T-helper 17 cell (primary cell): ENCODE data around the gene TUBB2A. TPM values are rescaled to one million over a fixed set of nuclear protein-coding genes. Genes with fewer than 3 reads are reported as not detected.

Experiments
- ATAC-seq: fragments of 150-1000 bp; cut with Tn5 transposase; 2 replicates; pipeline ENCODE4 v1.10.0; 2021; ENCODE audit warnings: mild to moderate bottlenecking, moderate library complexity
- DNase-seq, 3 donors: peaks; one replicate each; pipeline versions ENCODE4 v3.0.0 to v3.0.0-alpha.2; 2020 to 2021
- H3K9me3 ChIP-seq: one replicate; pipeline ENCODE4 v1.7.0; 2013; ENCODE audit warnings: low read length, mild to moderate bottlenecking; ENCODE audit not compliant: control insufficient read depth, poor library complexity, severe bottlenecking
- H3K27ac Mint-ChIP-seq: one replicate; pipeline ENCODE4 v1.8.0; 2022; ENCODE audit warnings: mild to moderate bottlenecking, moderate library complexity, mixed read lengths
- H3K27me3 Mint-ChIP-seq: one replicate; pipeline ENCODE4 v1.8.0; 2022; ENCODE audit warnings: mixed read lengths
- H3K36me3 Mint-ChIP-seq: one replicate; pipeline ENCODE4 v1.8.0; 2022; ENCODE audit warnings: low read depth, mixed read lengths
- H3K4me1 Mint-ChIP-seq: one replicate; pipeline ENCODE4 v1.8.0; 2022; ENCODE audit warnings: mild to moderate bottlenecking, mixed read lengths
- H3K4me3 Mint-ChIP-seq: one replicate; pipeline ENCODE4 v1.8.0; 2022; ENCODE audit warnings: mild to moderate bottlenecking, moderate library complexity, mixed read lengths
- total RNA-seq, 4 donors: library from RNA in 2 of 4; stranded (reverse) in 2 of 4; gene quantifications; one replicate each; pipeline ENCODE4 v1.2.3 and lab custom pipeline; 2022 to 2026

Gene TUBB2A
- total RNA-seq, 2 donors from 2014 or later = 51.6 to 74.8 TPM

- H3K27ac Mint-ChIP-seq = peak within 1 kb of the TSS; percentile 62
- peak; percentile 93 for ATAC-seq
- DNase-seq = peak; percentile 100
- peak within 1 kb of the TSS; percentile 91 for H3K4me3 Mint-ChIP-seq
- no peaks in the 10 kb centered on the region for H3K36me3 Mint-ChIP-seq
- H3K27me3 Mint-ChIP-seq = no peaks in the 10 kb centered on the region
- H3K4me1 Mint-ChIP-seq = peaks cover 14% of the 10 kb centered on the region
- no peaks in the 10 kb centered on the region for H3K9me3 ChIP-seq
Measured at GRCh38 chr6:3118353-3119039, 38.8 kb downstream of the TUBB2A start, which contains the start of gene BPHL. TSS of gene BPHL (plus strand) at chr6:3118711. CDS start at chr6:3118741, 30 bp downstream.

- H3K27ac Mint-ChIP-seq = peak overlapping the region; percentile 62
- no peaks in the 10 kb centered on the region for H3K27me3 Mint-ChIP-seq
- no peaks in the 10 kb centered on the region for H3K36me3 Mint-ChIP-seq
- ATAC-seq (no peak), DNase-seq (no peak)
- no peaks in the 10 kb centered on the region for H3K9me3 ChIP-seq
- H3K4me3 Mint-ChIP-seq = peak overlapping the region; percentile 91
- H3K4me1 Mint-ChIP-seq = peaks cover 14% of the 10 kb centered on the region
Measured at GRCh38 chr6:3117912-3118352, 39.4 kb downstream of the TUBB2A start.

- DNase-seq = no peak
- H3K36me3 Mint-ChIP-seq = peaks cover 7% of the 10 kb centered on the region
- H3K27me3 Mint-ChIP-seq = no peaks in the 10 kb centered on the region
- H3K4me1 Mint-ChIP-seq = peaks cover 19% of the 10 kb centered on the region
- no peak overlapping the region for H3K27ac Mint-ChIP-seq
- H3K9me3 ChIP-seq = no peaks in the 10 kb centered on the region
- no peak for ATAC-seq
- no peak overlapping the region for H3K4me3 Mint-ChIP-seq
Measured at GRCh38 chr6:3114377-3114776, 43.0 kb downstream of the TUBB2A start.

GRCh38 chr6:3109761-3110160 is 47.6 kb downstream of the TUBB2A start:
- peaks cover 15% of the 10 kb centered on the region for H3K36me3 Mint-ChIP-seq
- DNase-seq (no peak), ATAC-seq (no peak)
- H3K27ac Mint-ChIP-seq = peak overlapping the region; percentile 92
- H3K9me3 ChIP-seq = no peaks in the 10 kb centered on the region
- H3K27me3 Mint-ChIP-seq = no peaks in the 10 kb centered on the region
- H3K4me3 Mint-ChIP-seq = no peak overlapping the region
- peaks cover 17% of the 10 kb centered on the region for H3K4me1 Mint-ChIP-seq

GRCh38 chr6:3108746-3109414 is 48.5 kb downstream of the TUBB2A start:
- no peak overlapping the region for H3K4me3 Mint-ChIP-seq
- H3K36me3 Mint-ChIP-seq = peaks cover 22% of the 10 kb centered on the region
- ATAC-seq = no peak

More at GRCh38 chr6:3108746-3109414, 48.5 kb downstream of the TUBB2A start:
- DNase-seq = no peak
- Mint-ChIP-seq H3K27ac (peak overlapping the region; percentile 92), H3K4me1 (peaks cover 17% of the 10 kb centered on the region), H3K27me3 (no peaks in the 10 kb centered on the region)
- H3K9me3 ChIP-seq = no peaks in the 10 kb centered on the region

Other genes with a start within 250 kb of the TUBB2A start
- 10 to 100 TPM in 1 of 2 donors, 1 to 10 TPM in 1; 9.1 to 26.4 TPM for gene SERPINB6, start 186.0 kb downstream of the TUBB2A start, total RNA-seq
- 10 to 100 TPM in 1 of 2 donors, 1 to 10 TPM in 1; 9.2 to 14.2 TPM for gene NQO2, start 157.7 kb downstream of the TUBB2A start, total RNA-seq
- 10 to 100 TPM; 24.3 to 27.2 TPM for gene RIPK1, start 89.0 kb downstream of the TUBB2A start, total RNA-seq
- gene BPHL, start 38.8 kb downstream of the TUBB2A start, total RNA-seq = 1 to 10 TPM; 7.7 to 9.6 TPM
- gene TUBB2B, start 70.1 kb upstream of the TUBB2A start, total RNA-seq = under 1 TPM; 0.75 to 0.76 TPM
- 10 to 100 TPM; 11.9 to 15.6 TPM for gene PSMG4, start 101.4 kb upstream of the TUBB2A start, total RNA-seq